ENCODE results near the gene DLG4.
"Not testable (repeated sequence)": the region's sequence is repeated elsewhere in the genome, so short reads cannot be mapped to it uniquely, and the experiment has no call there.

The DLG4 gene

DNA sequence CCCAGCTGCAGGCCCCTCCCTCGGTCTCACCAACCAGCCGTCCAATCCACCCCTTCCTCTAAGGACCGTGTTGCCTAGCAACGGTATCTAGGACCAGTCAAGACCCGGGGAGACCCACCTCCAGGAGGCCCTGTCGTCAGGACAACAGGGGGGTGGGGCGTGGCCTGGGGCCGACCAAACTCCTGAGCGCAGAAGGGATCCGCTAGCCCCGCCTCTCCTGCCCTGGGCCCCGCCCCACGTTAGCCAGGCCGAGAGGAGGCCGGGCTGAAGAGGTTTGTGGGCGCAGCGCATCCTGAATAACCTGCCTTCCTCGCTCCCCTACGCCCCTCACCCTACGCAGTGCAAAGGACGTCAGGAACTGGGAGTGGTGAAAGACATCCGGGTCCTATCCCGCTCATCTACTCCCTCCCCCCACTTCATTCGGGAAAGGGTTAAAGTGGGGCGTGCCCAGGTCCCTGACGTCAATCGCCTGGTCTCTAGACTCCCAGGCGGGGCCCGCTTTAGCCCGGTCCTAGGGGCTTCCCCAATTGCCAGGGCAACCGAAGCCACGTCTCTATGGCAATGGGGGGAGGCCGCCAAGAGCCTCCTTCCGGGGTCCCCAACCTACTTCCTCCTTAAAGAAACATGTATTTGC, 14.7 kb downstream of the DLG4 start:
- ATAC-seq, result peak; percentile 90
- DNase-seq, result peak; percentile 94
- Mint-ChIP-seq H3K9me3 (no peaks in the 10 kb centered on the region), H3K36me3 (ENCODE audit: low read depth) (peaks cover 2% of the 10 kb centered on the region), H3K27me3 (no peaks in the 10 kb centered on the region), H3K4me1 (peaks cover 28% of the 10 kb centered on the region), H3K27ac (peak overlapping the region; percentile 81), H3K4me3 (peak overlapping the region; percentile 66)

DNA sequence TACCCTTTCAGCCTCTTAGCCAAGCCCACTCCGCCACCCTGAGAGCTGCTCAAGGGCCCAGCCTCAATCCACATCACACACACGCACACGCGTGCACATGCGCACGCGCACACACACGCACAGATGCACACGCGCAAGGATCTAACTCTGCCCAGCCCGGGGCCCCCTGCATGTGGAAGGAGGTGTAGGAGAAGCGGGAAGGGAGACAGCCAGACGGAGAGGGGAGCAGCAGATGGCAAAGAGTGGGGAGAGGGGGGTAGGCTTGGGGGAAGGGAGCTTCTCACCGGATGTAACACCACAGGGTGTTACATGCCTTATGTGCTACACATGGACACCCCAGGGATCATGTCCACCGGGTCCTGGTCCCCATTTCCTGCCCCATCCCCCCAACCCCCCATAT, 15.3 kb downstream of the DLG4 start:
- DNase-seq (no peak), ATAC-seq (no peak)
- Mint-ChIP-seq H3K9me3 (no peaks in the 10 kb centered on the region), H3K4me1 (peaks cover 28% of the 10 kb centered on the region), H3K27me3 (no peaks in the 10 kb centered on the region), H3K4me3 (peak overlapping the region; percentile 66), H3K27ac (peak overlapping the region; percentile 81), H3K36me3 (ENCODE audit: low read depth) (peaks cover 2% of the 10 kb centered on the region)

DNA sequence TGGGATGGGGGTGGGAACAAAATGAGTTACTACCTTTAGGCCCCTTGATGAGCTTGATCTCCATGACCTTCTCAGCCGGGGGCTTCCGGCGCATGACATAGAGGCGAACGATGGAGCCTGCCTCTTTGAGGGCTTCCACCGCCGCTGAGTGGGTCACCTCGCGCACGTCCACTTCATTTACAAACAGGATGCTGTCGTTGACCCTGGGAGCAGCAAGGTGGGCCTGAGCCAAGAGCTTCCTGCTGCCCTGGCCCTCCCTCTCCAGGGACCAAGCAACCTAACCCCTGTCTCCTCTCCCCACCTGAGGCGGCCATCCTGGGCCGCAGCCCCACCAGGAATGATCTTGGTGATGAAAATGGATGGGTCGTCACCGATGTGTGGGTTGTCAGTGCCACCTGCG, 16.2 kb downstream of the DLG4 start:
- Mint-ChIP-seq H3K4me1 (peaks cover 27% of the 10 kb centered on the region), H3K36me3 (ENCODE audit: low read depth) (peaks cover 2% of the 10 kb centered on the region)
- no peak for ATAC-seq

DNA sequence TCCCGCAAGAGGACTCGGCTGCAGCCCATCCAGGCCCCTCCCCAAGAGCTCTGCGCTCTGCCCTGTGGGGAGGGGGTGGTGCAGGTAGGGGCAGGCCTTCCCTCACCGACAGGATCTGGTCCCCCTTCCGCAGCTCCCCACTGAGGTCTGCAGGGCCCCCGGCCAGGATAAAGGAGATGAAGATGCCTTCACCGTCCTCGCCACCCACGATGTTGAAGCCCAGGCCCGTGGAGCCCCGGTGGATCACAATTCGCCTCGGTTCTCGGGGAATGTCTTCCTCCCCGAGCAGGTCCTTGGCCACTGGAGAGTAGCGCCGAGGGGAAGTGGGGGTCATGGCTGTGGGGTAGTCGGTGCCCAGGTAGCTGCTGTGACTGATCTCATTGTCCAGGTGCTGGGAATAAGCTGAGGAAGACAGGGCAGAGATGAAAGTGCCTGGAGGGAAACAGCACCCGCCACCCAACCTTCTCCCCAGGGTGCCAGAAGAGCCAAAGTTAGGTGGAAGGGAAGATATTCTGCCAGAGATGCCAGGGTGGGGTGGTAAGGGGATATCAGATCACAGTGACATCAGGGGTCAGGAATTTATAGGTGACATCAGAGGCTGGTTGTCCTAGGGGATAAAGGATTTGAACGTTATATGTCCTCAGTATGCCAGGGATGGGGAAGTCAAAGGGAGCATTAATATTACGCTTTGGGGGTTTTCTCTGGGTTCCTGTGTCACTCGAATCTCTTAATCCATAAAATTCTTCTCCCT, 22.8 kb downstream of the DLG4 start:
- H3K27me3 Mint-ChIP-seq, result no peaks in the 10 kb centered on the region
- ATAC-seq (no peak), DNase-seq (no peak)
- no peaks in the 10 kb centered on the region for H3K4me1 Mint-ChIP-seq
- H3K4me3 Mint-ChIP-seq, result no peak overlapping the region
- peaks cover 2% of the 10 kb centered on the region for H3K36me3 Mint-ChIP-seq (ENCODE audit: low read depth)
- no peak overlapping the region for H3K27ac Mint-ChIP-seq
- no peaks in the 10 kb centered on the region for H3K9me3 Mint-ChIP-seq

More for the DNA sequence above, 16.2 kb downstream of the DLG4 start:
- no peaks in the 10 kb centered on the region for H3K9me3 Mint-ChIP-seq
- no peak overlapping the region for H3K4me3 Mint-ChIP-seq
- no peak for DNase-seq
- no peaks in the 10 kb centered on the region for H3K27me3 Mint-ChIP-seq
- peak overlapping the region; percentile 14 for H3K27ac Mint-ChIP-seq

DNA sequence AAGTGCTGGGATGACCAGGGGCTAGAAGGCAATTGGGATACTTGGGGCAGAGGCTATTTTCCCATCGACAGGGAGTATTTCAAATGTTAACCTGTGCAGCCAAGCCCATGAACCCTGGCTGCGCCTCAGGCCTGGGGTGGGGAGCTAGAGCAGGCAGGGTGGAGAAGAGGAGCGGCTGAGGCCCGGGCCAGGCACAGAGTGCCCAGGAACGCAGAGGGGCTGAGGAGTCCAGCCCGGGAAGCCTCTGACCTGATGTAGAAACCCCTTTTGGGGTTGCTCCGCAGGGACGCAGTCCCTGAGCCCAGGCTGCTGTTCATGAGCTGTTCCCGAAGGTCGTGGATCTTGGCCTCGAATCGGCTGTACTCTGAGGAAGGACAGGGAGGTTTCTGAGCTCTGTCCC, 23.7 kb downstream of the DLG4 start:
- H3K9me3 Mint-ChIP-seq, result no peaks in the 10 kb centered on the region
- no peaks in the 10 kb centered on the region for H3K4me1 Mint-ChIP-seq
- ATAC-seq (no peak), DNase-seq (no peak)
- H3K36me3 Mint-ChIP-seq (ENCODE audit: low read depth), result no peaks in the 10 kb centered on the region
- H3K4me3 Mint-ChIP-seq, result no peak overlapping the region
- no peaks in the 10 kb centered on the region for H3K27me3 Mint-ChIP-seq
- no peak overlapping the region for H3K27ac Mint-ChIP-seq

DNA sequence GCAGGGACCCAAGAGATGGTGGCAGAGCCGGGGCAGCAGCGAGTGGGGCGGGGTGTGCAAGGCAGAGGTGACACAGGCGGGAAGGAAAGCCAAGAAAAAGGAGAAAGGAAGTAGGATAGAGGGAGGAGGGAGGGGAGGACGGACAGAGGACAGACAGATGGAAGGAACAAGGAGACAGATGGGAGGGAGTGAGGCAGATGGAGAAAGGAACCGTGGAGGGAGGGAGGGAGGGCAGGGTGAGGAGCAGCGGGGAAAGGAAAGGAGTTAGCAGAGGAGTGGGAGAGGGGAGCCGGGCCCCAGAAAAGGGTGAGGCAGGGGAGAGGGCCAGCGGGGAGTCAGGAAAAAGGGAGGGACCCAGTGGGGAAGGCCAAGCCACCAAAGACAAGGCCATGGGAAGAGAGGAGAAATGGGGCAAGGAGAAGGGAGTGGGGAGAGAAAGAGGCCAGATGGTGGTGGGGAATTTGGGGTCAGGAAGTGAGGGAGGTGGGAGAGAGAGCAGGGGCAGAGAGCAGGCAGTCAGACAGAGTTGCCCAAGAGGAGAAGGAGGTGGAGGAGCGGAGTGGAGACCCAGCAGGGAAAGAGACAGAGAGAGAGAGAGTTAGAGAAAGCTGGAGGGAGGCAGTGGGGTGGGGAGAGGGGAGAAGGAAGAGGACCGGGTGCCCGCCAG, 27.2 kb downstream of the DLG4 start:
- Mint-ChIP-seq H3K27ac (no peak overlapping the region), H3K9me3 (no peaks in the 10 kb centered on the region), H3K27me3 (no peaks in the 10 kb centered on the region), H3K4me3 (no peak overlapping the region), H3K36me3 (ENCODE audit: low read depth) (no peaks in the 10 kb centered on the region), H3K4me1 (no peaks in the 10 kb centered on the region)
- ATAC-seq, result no peak
- no peak for DNase-seq

DNA sequence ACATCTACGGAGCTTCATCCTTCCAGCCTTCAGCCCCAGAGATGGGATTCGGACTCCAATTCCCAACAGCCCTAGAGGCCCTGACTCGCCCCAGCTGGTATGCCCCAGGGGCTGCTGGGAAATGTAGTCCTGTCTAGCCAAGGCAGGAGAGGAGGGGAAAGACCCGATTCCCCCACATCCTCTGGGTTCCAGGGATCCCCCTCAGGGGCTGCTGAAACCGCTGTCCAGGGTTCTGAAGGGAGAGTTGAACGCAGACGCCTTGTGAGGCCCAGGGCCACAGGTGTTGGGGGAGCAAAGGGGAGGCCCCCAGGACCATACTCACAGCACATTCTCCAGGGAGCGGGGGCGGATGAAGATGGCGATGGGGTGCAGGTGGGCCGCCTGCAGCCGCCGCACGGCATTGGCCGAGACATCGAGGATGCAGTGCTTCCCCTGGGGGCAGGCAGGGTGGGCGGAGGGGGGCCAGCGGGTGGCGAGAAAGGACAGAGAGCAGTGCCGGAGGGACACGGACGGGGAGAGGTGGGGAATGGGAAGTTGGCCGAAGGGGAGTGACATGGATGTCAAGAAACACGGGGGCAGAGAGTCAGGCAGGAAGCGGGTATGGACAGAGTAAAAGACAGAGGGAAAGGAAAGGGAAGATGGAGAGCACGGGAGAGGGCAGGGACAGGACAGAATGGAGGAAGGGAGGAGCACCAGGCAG, 27.9 kb downstream of the DLG4 start:
- H3K4me3 Mint-ChIP-seq, result no peak overlapping the region
- ATAC-seq, result peak; percentile 67

DNA sequence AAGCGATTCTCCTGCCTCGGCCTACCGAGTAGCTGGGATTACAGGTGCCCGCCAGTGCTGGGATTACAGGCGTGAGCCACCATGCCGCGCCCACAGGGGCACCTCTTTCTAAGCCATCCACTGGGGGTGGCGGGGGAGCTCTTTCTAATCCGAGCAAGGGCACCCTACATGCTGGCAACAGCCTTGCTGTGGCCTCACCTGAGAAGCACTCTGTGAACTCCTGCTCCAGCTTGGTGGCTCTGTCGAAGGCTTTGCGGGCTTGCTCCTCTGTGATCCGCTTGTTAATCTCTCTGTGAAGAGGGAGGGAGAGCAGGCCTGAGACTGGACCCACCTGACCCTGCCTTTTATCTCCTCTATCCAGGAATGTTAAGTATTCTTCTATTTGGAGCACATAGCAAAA, 28.6 kb downstream of the DLG4 start:
- Mint-ChIP-seq H3K27ac (no peak overlapping the region), H3K9me3 (no peaks in the 10 kb centered on the region), H3K4me1 (no peaks in the 10 kb centered on the region), H3K27me3 (no peaks in the 10 kb centered on the region), H3K4me3 (no peak overlapping the region), H3K36me3 (ENCODE audit: low read depth) (no peaks in the 10 kb centered on the region)
- ATAC-seq, result no peak
- no peak for DNase-seq

More for the DNA sequence above, 27.9 kb downstream of the DLG4 start:
- Mint-ChIP-seq H3K27me3 (no peaks in the 10 kb centered on the region), H3K27ac (no peak overlapping the region), H3K36me3 (ENCODE audit: low read depth) (no peaks in the 10 kb centered on the region), H3K9me3 (no peaks in the 10 kb centered on the region), H3K4me1 (no peaks in the 10 kb centered on the region)
- DNase-seq, result peak; percentile 39

DNA sequence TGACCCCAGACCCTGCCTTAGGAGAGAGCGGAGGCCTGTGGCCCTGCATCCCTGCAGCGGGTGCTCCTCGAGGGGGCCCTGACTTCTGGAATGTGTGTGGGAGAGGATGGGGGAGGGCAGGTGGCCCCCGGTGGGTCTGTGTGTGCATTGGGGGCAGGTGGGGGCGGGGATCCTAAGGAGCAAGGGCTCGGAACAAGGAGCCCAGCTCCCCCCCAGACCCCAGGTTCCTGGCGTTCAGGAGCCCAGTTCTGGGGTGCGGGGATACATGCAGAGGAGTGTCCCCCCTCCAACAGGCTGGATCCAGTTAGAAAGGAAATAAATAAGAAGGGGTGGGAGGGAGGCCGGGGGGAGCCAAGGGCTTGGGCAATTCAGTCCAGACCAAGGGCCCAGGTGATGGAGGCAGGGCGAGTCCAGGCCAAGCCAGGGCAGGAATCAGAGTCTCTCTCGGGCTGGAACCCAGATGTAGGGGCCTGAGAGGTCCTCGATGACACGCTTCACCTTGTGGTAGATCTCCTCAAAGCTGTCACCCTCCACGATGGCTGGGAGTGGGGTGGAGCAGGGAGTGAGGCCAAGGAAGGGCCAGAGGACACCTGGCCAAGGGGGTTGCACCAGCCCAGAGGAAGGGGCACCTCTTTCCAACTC, 29.2 kb downstream of the DLG4 start:
- Mint-ChIP-seq H3K4me3 (no peak overlapping the region), H3K27me3 (no peaks in the 10 kb centered on the region), H3K9me3 (no peaks in the 10 kb centered on the region), H3K4me1 (no peaks in the 10 kb centered on the region), H3K36me3 (ENCODE audit: low read depth) (no peaks in the 10 kb centered on the region), H3K27ac (no peak overlapping the region)
- ATAC-seq (no peak), DNase-seq (no peak)

DNA sequence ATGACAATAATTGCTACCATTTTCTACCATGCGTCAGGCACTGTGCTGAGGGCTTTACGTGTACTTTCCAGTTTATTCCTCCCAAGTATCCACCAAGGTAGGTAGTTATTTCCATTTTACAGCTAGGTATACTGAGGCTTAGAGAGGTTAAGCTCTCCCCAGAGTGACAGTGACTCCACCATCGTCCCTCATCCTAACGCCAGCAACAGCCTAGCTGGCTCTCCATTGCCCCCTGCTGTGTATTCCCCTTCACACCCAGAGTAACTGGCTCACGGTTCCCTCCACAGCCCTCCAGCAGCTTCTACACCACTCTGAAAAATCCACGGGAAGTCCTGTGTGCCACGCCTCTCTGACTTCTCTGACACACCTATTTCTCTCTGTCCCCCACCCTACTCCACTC, 33.4 kb downstream of the DLG4 start:
- H3K27ac Mint-ChIP-seq, result no peak overlapping the region

DNA sequence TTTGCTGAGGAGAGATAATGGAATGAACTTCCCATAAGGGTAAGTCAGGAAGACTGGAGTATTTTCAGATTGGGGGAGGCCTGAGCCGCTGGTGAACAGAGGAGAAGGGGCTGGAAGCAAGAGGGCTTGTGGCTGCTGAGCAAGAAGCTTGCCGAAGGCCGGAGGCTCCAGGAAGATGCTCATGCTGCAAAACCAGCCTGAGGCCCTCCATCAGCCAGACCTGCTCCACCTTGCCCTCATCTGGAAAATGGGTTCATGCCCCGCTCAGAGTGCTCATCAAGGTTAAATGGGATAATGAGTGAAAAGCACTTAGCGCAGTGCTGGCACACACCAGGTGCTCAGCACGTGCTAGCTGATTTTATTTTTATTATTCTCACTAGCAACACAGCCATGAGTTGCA, 35.0 kb downstream of the DLG4 start:
- DNase-seq (no peak), ATAC-seq (no peak)
- H3K9me3 Mint-ChIP-seq, result no peaks in the 10 kb centered on the region
- H3K27me3 Mint-ChIP-seq, result no peaks in the 10 kb centered on the region
- no peaks in the 10 kb centered on the region for H3K36me3 Mint-ChIP-seq (ENCODE audit: low read depth)
- no peaks in the 10 kb centered on the region for H3K4me1 Mint-ChIP-seq
- no peak overlapping the region for H3K27ac Mint-ChIP-seq
- H3K4me3 Mint-ChIP-seq, result no peak overlapping the region

More for the DNA sequence above, 33.4 kb downstream of the DLG4 start:
- Mint-ChIP-seq H3K4me1 (no peaks in the 10 kb centered on the region), H3K27me3 (no peaks in the 10 kb centered on the region), H3K4me3 (no peak overlapping the region), H3K9me3 (no peaks in the 10 kb centered on the region), H3K36me3 (ENCODE audit: low read depth) (no peaks in the 10 kb centered on the region)
- DNase-seq, result no peak
- ATAC-seq, result no peak

DNA sequence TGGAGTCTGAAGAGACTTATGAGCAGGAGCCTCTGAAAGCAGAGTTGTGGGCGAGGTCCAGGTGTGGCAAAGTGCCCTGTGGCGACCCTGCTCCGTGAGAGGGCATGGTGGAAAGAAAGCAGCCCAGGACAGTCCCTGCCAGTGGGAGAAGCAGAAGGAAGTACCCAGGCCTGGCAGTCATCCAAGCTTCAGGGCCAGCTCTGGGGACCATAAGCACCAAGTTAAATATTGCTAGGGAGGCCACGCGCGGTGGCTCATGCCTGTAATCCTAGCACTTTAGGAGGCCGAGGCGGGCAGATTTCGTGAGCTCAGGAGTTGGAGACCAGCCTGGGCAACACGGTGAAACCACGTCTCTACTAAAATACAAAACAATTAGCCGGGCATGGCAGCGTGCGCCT, 35.5 kb downstream of the DLG4 start:
- H3K36me3 Mint-ChIP-seq (ENCODE audit: low read depth), result no peaks in the 10 kb centered on the region
- no peak for ATAC-seq
- no peaks in the 10 kb centered on the region for H3K4me1 Mint-ChIP-seq
- H3K27me3 Mint-ChIP-seq, result no peaks in the 10 kb centered on the region
- H3K9me3 Mint-ChIP-seq, result no peaks in the 10 kb centered on the region
- H3K27ac Mint-ChIP-seq, result no peak overlapping the region
- DNase-seq, result no peak
- H3K4me3 Mint-ChIP-seq, result no peak overlapping the region

DNA sequence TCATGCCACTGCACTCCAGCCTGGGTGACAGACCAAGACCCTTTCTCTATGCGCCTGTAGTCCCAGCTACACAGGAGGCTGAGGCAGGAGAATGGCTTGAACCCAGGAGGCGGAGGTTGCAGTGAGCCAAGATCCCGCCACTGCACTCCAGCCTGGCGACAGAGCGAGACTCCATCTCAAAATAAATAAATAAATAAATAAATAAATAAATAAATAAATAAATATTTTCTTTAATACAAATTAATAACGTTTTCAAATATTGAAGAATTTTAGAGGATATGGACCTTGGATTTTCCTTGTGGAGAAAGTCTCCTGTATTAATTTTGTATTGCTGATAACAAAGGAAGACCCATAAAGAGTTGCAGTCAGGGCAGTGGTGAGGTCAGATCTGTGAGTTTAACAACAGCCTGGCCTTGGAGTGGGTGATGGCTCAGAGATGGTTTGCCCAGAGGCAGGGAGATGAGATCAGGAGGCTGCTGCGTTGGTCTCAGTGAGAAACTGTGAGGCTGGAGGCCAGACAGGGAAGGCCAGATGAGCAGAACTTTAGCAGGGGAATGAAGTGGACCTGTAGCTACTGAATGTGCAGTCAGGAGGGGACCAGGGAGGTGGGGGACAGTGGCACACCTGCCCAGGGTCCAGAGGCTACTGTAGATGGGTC, 36.1 kb downstream of the DLG4 start:
- no peaks in the 10 kb centered on the region for H3K9me3 Mint-ChIP-seq
- ATAC-seq (no peak), DNase-seq (no peak)
- no peaks in the 10 kb centered on the region for H3K27me3 Mint-ChIP-seq
- H3K4me3 Mint-ChIP-seq, result no peak overlapping the region
- H3K27ac Mint-ChIP-seq, result no peak overlapping the region
- no peaks in the 10 kb centered on the region for H3K36me3 Mint-ChIP-seq (ENCODE audit: low read depth)
- no peaks in the 10 kb centered on the region for H3K4me1 Mint-ChIP-seq

DNA sequence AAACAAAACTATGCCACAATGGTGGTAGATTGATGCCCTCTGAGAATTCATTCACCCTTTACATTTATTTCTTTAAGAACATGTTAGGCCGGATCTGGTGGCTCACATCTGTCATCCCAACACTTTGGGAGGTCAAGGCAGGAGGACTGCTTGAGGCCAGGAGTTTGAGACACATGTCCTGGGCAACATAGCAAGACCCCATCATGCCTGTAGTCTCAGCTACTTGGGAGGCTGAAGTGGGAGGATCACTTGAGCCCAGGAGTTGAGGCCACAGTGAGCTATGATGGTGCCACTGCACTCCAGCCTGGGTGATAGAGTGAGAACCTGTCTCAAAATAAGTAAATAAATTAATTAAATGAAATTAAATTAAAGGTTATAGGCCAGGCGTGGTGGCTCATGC, 37.5 kb downstream of the DLG4 start:
- not testable (repeated sequence) for H3K4me3 Mint-ChIP-seq, ATAC-seq

More for the DNA sequence above, 37.5 kb downstream of the DLG4 start:
- Mint-ChIP-seq H3K4me1 (peaks cover 11% of the 10 kb centered on the region), H3K27me3 (peaks cover 12% of the 10 kb centered on the region)
- DNase-seq; H3K9me3 Mint-ChIP-seq; H3K36me3 Mint-ChIP-seq (ENCODE audit: low read depth); H3K27ac Mint-ChIP-seq: not testable (repeated sequence)
